Pancreas (tissue), 10 donors: ENCODE measurements around the gene SLC16A4. TPM values are rescaled to one million over a fixed set of nuclear protein-coding genes. Genes with fewer than 3 reads are reported as not detected.

Experiments used
- ATAC-seq, 4 donors: fragments of 200-7000 bp; cut with Tn5 transposase; one replicate each; pipeline versions ENCODE4 v1.8.0 to v1.9.1; 2020; ENCODE audit warnings: mild to moderate bottlenecking in 4 of 4, moderate library complexity in 4 of 4
- DNase-seq, 6 donors: peaks; one replicate each; pipeline ENCODE4 v3.0.0-alpha.2; 2020
- FAIRE-seq: peaks from 2 replicates; lab custom pipeline; 2012; peaks lifted over from hg19 to GRCh38; lab: Jason Lieb, UNC
- H3K27ac ChIP-seq, 4 donors: fragments of 200-600 bp; sonication (generic); 1 replicate in 3 of 4; 2 replicates in 1 of 4; pipeline versions ENCODE4 v1.5.0 to v1.8.0; 2020
- H3K27me3 ChIP-seq, 4 donors: fragments of 200-600 bp; one replicate each; pipeline ENCODE4 v1.8.0; 2021
- H3K36me3 ChIP-seq, 3 donors: fragments of 200-600 bp; sonication (generic) in 1 of 3; one replicate each; pipeline versions ENCODE4 v1.5.0 to v1.8.0; 2020 to 2021
- H3K4me1 ChIP-seq, 3 donors: fragments of 200-600 bp; one replicate each; pipeline ENCODE4 v1.8.0; 2021
- H3K4me3 ChIP-seq, 4 donors: fragments of 200-600 bp; sonication (generic) in 2 of 4; one replicate each; pipeline versions ENCODE4 v1.5.0 to v1.8.0; 2020 to 2021
- H3K9me3 ChIP-seq, 4 donors: fragments of 200-600 bp; one replicate each; pipeline ENCODE4 v1.8.0; 2021
- CTCF ChIP-seq, 4 donors: fragments of 200-600 bp; sonication (generic) in 3 of 4; IDR thresholded peaks; one replicate each; pipeline versions ENCODE4 v1.5.0 to v1.8.0; 2021; ENCODE audit warnings: antibody characterized with exemption in 4 of 4
- WGBS, 2 donors: extraction: QIAGEN DNeasy Blood & Tissue Kit; methylation state at CpG; one replicate each; pipeline ENCODE4 v1.1.7; 2013; 5-methylcytosine and 5-hydroxymethylcytosine counted together
- intact Hi-C, 3 donors: fragments of 100-400 bp; cut with DNase I; formaldehyde crosslinking; loops; one replicate each; pipeline versions ENCODE4 v1.11.1 to v1.14.2; 2022
- polyA plus RNA-seq, 2 donors: library from polyadenylated mRNA; stranded (reverse); fragments of 200-250 nt; gene quantifications; one replicate each; pipeline ENCODE4 v1.2.3, GENCODE V29; 2013
- total RNA-seq, 6 donors: library from RNA; stranded (reverse); fragmentation: NEBNext Ultra II Directional in 4 of 6; extraction: Animal tissue kit (Norgen Biotek cat#: 25700) in 4 of 6; gene quantifications; one replicate each; pipeline versions ENCODE4 v1.2.1 to v1.2.4, GENCODE V29; 2021 to 2023
- donor health status: healthy with polysubstance abuse.
- donor health status: DM: no; HTN: no; CAD: no; lungs with moderate emphysema.
- donor health status: DM: no; HTN: no; CAD: no.
- donor health status: control.
- donor health status: control.
- donor health status: Bipolar disorder and iron deficiency.
- donor health status: DM: yes; HTN: yes; CAD: no.
- donor health status: DM: no; HTN: no; CAD: no.
- donor health status: DM: no; HTN: no; CAD: no.
- donor health status: DM: yes; HTN: yes; CAD: no.

The SLC16A4 gene
- total and polyA plus RNA-seq, 8 donors: 0.32 to 1.8 (median 0.52) TPM

GRCh38 chr1:110350360-110350759 is 40.5 kb downstream of the SLC16A4 start:
- Histone ChIP-seq H3K27me3 (no peaks in the 10 kb centered on the region), H3K27ac (no peak overlapping the region), H3K9me3 (no peaks in the 10 kb centered on the region), H3K4me1 (peaks cover 0 to 49% (median 14%) of the 10 kb centered on the region in 3 donors), H3K4me3 (no peak overlapping the region), H3K36me3 (no peaks in the 10 kb centered on the region)
- ATAC-seq: no peak
- 92 to 95% methylated on average over 2 of the region's 2 CpGs for WGBS, 2 donors
- intact Hi-C loops: no loop called here
- DNase-seq: no peak
- TF ChIP-seq CTCF (IDR thresholded peaks at IDR 0.05): no peak
- FAIRE-seq: no peak

GRCh38 chr1:110348771-110349170 is 42.1 kb downstream of the SLC16A4 start:
- Histone ChIP-seq H3K9me3 (no peaks in the 10 kb centered on the region), H3K27ac (no peak overlapping the region), H3K4me1 (peaks cover 3 to 65% (median 25%) of the 10 kb centered on the region in 3 donors), H3K27me3 (no peaks in the 10 kb centered on the region), H3K36me3 (no peaks in the 10 kb centered on the region), H3K4me3 (no peak overlapping the region)
- TF ChIP-seq CTCF (IDR thresholded peaks at IDR 0.05): no peak
- ATAC-seq (no peak), FAIRE-seq (no peak), DNase-seq (no peak)
- intact Hi-C loops: no loop called here

- H3K36me3 ChIP-seq: peaks cover 0 to 3% (median 0%) of the 10 kb centered on the region in 3 donors
- WGBS, 2 donors: 33 to 35% methylated on average over 2 of the region's 2 CpGs
- ATAC-seq (no peak), FAIRE-seq (no peak), DNase-seq (no peak)
- H3K27ac ChIP-seq: no peak overlapping the region
- H3K4me3 ChIP-seq: no peak overlapping the region
- peaks cover 3 to 71% (median 32%) of the 10 kb centered on the region in 3 donors for H3K4me1 ChIP-seq
- intact Hi-C loops: no loop called here
- no peak for TF ChIP-seq CTCF (IDR thresholded peaks at IDR 0.05)
- no peaks in the 10 kb centered on the region for H3K9me3 ChIP-seq
- no peaks in the 10 kb centered on the region for H3K27me3 ChIP-seq
These were observed 42.8 kb downstream of the SLC16A4 start for GRCh38 chr1:110348050-110348449.

- peaks cover 3 to 78% (median 39%) of the 10 kb centered on the region in 3 donors for H3K4me1 ChIP-seq
- H3K9me3 ChIP-seq: no peaks in the 10 kb centered on the region
- no peaks in the 10 kb centered on the region for H3K27me3 ChIP-seq
- DNase-seq: no peak
- peaks cover 0 to 3% (median 0%) of the 10 kb centered on the region in 3 donors for H3K36me3 ChIP-seq
- H3K4me3 ChIP-seq: no peak overlapping the region
- no peak overlapping the region for H3K27ac ChIP-seq
- 75 to 77% methylated on average over 14 of the region's 14 CpGs for WGBS, 2 donors
- FAIRE-seq: no peak
- intact Hi-C loops: no loop called here
- no peak for TF ChIP-seq CTCF (IDR thresholded peaks at IDR 0.05)
- no peak for ATAC-seq
These were observed 43.5 kb downstream of the SLC16A4 start for GRCh38 chr1:110347182-110347893.

GRCh38 chr1:110346690-110347089 is 44.1 kb downstream of the SLC16A4 start:
- H3K27me3 ChIP-seq: no peaks in the 10 kb centered on the region
- H3K4me3 ChIP-seq: no peak overlapping the region
- intact Hi-C loops: no loop called here
- no peaks in the 10 kb centered on the region for H3K9me3 ChIP-seq
- no peak for TF ChIP-seq CTCF (IDR thresholded peaks at IDR 0.05)
- peaks cover 0 to 3% (median 0%) of the 10 kb centered on the region in 3 donors for H3K36me3 ChIP-seq
- WGBS, 2 donors: 71 to 72% methylated on average over 9 of the region's 9 CpGs
- no peak for FAIRE-seq
- no peak for DNase-seq
- no peak for ATAC-seq
- no peak overlapping the region for H3K27ac ChIP-seq
- peaks cover 3 to 82% (median 44%) of the 10 kb centered on the region in 3 donors for H3K4me1 ChIP-seq
